H9 (cell line): ENCODE data around the gene ZNF10. TPM values are rescaled to one million over a fixed set of nuclear protein-coding genes. Genes with fewer than 3 reads are reported as not detected.

Experiments
- DNase-seq: peaks from one replicate; pipeline ENCODE4 v3.0.0-alpha.2; 2017
- H2AFZ ChIP-seq: one replicate; pipeline ENCODE4 v1.6.1; 2013; ENCODE audit warnings: mild to moderate bottlenecking, low read length, control low read depth, moderate library complexity
- H2AK5ac ChIP-seq: 2 replicates; pipeline ENCODE4 v1.6.1; 2013; ENCODE audit warnings: low read length, control low read depth, mixed read lengths; ENCODE audit not compliant: insufficient read length
- H2BK120ac ChIP-seq: one replicate; pipeline ENCODE4 v1.6.1; 2013; ENCODE audit warnings: low read depth, mild to moderate bottlenecking, low read length, control low read depth, inconsistent platforms; ENCODE audit not compliant: poor library complexity, severe bottlenecking
- H2BK12ac ChIP-seq: 2 replicates; pipeline ENCODE4 v1.6.1; 2013; ENCODE audit warnings: low read length, control low read depth, mixed read lengths, low read depth; ENCODE audit not compliant: insufficient read length
- H2BK15ac ChIP-seq: 2 replicates; pipeline ENCODE4 v1.6.1; 2013; ENCODE audit warnings: low read depth, low read length, control low read depth
- H2BK20ac ChIP-seq: one replicate; pipeline ENCODE4 v1.6.1; 2013; ENCODE audit warnings: low read depth, mild to moderate bottlenecking, low read length, control low read depth, inconsistent platforms; ENCODE audit not compliant: poor library complexity, severe bottlenecking
- H2BK5ac ChIP-seq: 2 replicates; pipeline ENCODE4 v1.6.1; 2013; ENCODE audit warnings: low read length, control low read depth, mixed read lengths; ENCODE audit not compliant: insufficient read length
- H3K14ac ChIP-seq: 2 replicates; pipeline ENCODE4 v1.6.1; 2013; ENCODE audit warnings: low read length, control low read depth; ENCODE audit not compliant: insufficient read depth
- H3K18ac ChIP-seq: 2 replicates; pipeline ENCODE4 v1.6.1; 2013; ENCODE audit warnings: low read depth, mild to moderate bottlenecking, mixed read lengths, low read length, control low read depth; ENCODE audit not compliant: insufficient read length
- H3K23ac ChIP-seq: 2 replicates; pipeline ENCODE4 v1.6.1; 2013; ENCODE audit warnings: low read length, control low read depth, mixed read lengths, low read depth; ENCODE audit not compliant: insufficient read length
- H3K23me2 ChIP-seq: 2 replicates; pipeline ENCODE4 v1.6.1; 2013; ENCODE audit warnings: low read depth, mild to moderate bottlenecking, mixed read lengths, low read length, control low read depth; ENCODE audit not compliant: insufficient read length, poor library complexity, severe bottlenecking
- H3K27ac ChIP-seq: 2 replicates; pipeline ENCODE4 v1.5.1; 2013; ENCODE audit warnings: low read length, control low read depth, mixed read lengths, low read depth; ENCODE audit not compliant: insufficient read length
- H3K27me3 ChIP-seq: 2 replicates; pipeline ENCODE4 v1.6.1; 2013; ENCODE audit warnings: low read length, control low read depth, inconsistent platforms; ENCODE audit not compliant: insufficient read depth
- H3K4ac ChIP-seq: 2 replicates; pipeline ENCODE4 v1.6.1; 2013; ENCODE audit warnings: low read depth, mild to moderate bottlenecking, control low read depth, inconsistent platforms, low read length, moderate library complexity
- H3K4me1 ChIP-seq: 2 replicates; pipeline ENCODE4 v1.6.1; 2013; ENCODE audit warnings: low read length, control low read depth, inconsistent platforms; ENCODE audit not compliant: insufficient read depth
- H3K4me2 ChIP-seq: 2 replicates; pipeline ENCODE4 v1.6.1; 2013; ENCODE audit warnings: low read length, control low read depth, mixed read lengths; ENCODE audit not compliant: insufficient read length, insufficient read depth
- H3K56ac ChIP-seq: 2 replicates; pipeline ENCODE4 v1.6.1; 2013; ENCODE audit warnings: low read depth, mild to moderate bottlenecking, mixed read lengths, low read length, control low read depth; ENCODE audit not compliant: insufficient read length
- H3K79me1 ChIP-seq: 2 replicates; pipeline ENCODE4 v1.6.1; 2013; ENCODE audit warnings: low read depth, mild to moderate bottlenecking, moderate library complexity, low read length, control low read depth, inconsistent platforms; ENCODE audit not compliant: insufficient read depth, poor library complexity, severe bottlenecking
- H3K79me2 ChIP-seq: 2 replicates; pipeline ENCODE4 v1.6.1; 2013; ENCODE audit warnings: low read length, control low read depth, inconsistent platforms; ENCODE audit not compliant: insufficient read depth
- H3K9ac ChIP-seq: 2 replicates; pipeline ENCODE4 v1.6.1; 2013; ENCODE audit warnings: low read length, control low read depth, mixed read lengths; ENCODE audit not compliant: insufficient read length; ENCODE audit errors: extremely low read depth
- H3K9me3 ChIP-seq: one replicate; pipeline ENCODE4 v1.6.1; 2013; ENCODE audit warnings: low read depth, low read length, inconsistent platforms; ENCODE audit not compliant: control insufficient read depth
- H3T11ph ChIP-seq: one replicate; pipeline ENCODE4 v1.6.1; 2013; ENCODE audit warnings: mild to moderate bottlenecking, low read length, control low read depth, inconsistent platforms
- H4K20me1 ChIP-seq: one replicate; pipeline ENCODE4 v1.6.1; 2013; ENCODE audit not compliant: control insufficient read depth, insufficient read length, insufficient read depth
- H4K5ac ChIP-seq: 2 replicates; pipeline ENCODE4 v1.6.1; 2013; ENCODE audit warnings: low read depth, mild to moderate bottlenecking, mixed read lengths, low read length, control low read depth; ENCODE audit not compliant: insufficient read length
- H4K8ac ChIP-seq: replicated peaks from 2 replicates; pipeline ENCODE4 v1.6.1; 2013; ENCODE audit warnings: low read length, control low read depth, mixed read lengths, low read depth; ENCODE audit not compliant: insufficient read length
- H4K91ac ChIP-seq: 2 replicates; pipeline ENCODE4 v1.6.1; 2013; ENCODE audit warnings: low read depth, mild to moderate bottlenecking, moderate library complexity, mixed read lengths, low read length, control low read depth; ENCODE audit not compliant: insufficient read length
- H3K27ac Mint-ChIP-seq, 3 experiments: 2 replicates in 2 of 3; 3 replicates in 1 of 3; pipeline ENCODE4 v1.8.0; 2020 to 2021; ENCODE audit warnings: mixed read lengths in 3 of 3, mild to moderate bottlenecking in 1 of 3, moderate library complexity in 1 of 3
- H3K27me3 Mint-ChIP-seq: 2 replicates; pipeline ENCODE4 v1.8.0; 2021; ENCODE audit warnings: low read depth, mild to moderate bottlenecking, moderate library complexity, mixed read lengths
- H3K36me3 Mint-ChIP-seq, 3 experiments: 2 replicates in 2 of 3; 3 replicates in 1 of 3; pipeline ENCODE4 v1.8.0; 2020 to 2021; ENCODE audit warnings: low read depth in 3 of 3, mixed read lengths in 3 of 3; ENCODE audit not compliant: insufficient read depth in 1 of 3
- H3K4me1 Mint-ChIP-seq, 2 experiments: 2 replicates each; pipeline ENCODE4 v1.8.0; 2020; ENCODE audit warnings: mixed read lengths in 2 of 2
- H3K4me3 Mint-ChIP-seq, 2 experiments: 2 replicates in 1 of 2; 3 replicates in 1 of 2; pipeline ENCODE4 v1.8.0; 2020 to 2021; ENCODE audit warnings: mild to moderate bottlenecking in 2 of 2, mixed read lengths in 2 of 2, moderate library complexity in 1 of 2
- H3K9me3 Mint-ChIP-seq, 2 experiments: 2 replicates in 1 of 2; 3 replicates in 1 of 2; pipeline ENCODE4 v1.8.0; 2020; ENCODE audit warnings: mild to moderate bottlenecking in 2 of 2, mixed read lengths in 2 of 2, moderate library complexity in 1 of 2
- CTCF ChIP-seq: fragments of 200-600 bp; sonication (generic); conservative IDR thresholded peaks from 3 replicates; pipeline ENCODE4 v1.8.0; 2021; ENCODE audit warnings: antibody characterized with exemption, mild to moderate bottlenecking
- WGBS: extraction: QIAGEN DNeasy Blood & Tissue Kit; methylation state at CpG from one replicate; pipeline ENCODE4 v1.1.7; 2013; ENCODE audit warnings: missing lambda C conversion rate, low lambda C conversion rate, mixed read lengths; ENCODE audit not compliant: insufficient read length; ENCODE audit errors: extremely low coverage; 5-methylcytosine and 5-hydroxymethylcytosine counted together
- total RNA-seq: library from RNA; stranded (reverse); gene quantifications from 2 replicates; pipeline ENCODE4 v1.2.1, GENCODE V29; 2021

Gene ZNF10
- total RNA-seq, 1 experiment from 2014 or later, result 15.3 TPM

GRCh38 chr12:133105620-133106019 lies 24.8 kb upstream of the ZNF10 start:
- Histone ChIP-seq H3K4ac (no peak overlapping the region), H4K5ac (no peak overlapping the region), H4K8ac (no peak overlapping the region), H3K56ac (no peak overlapping the region), H3K27ac (no peak overlapping the region), H3K14ac (no peak overlapping the region), H4K20me1 (no peaks in the 10 kb centered on the region), H3T11ph (no peak overlapping the region), H2BK15ac (no peak overlapping the region), H3K79me2 (no peaks in the 10 kb centered on the region), H3K79me1 (no peaks in the 10 kb centered on the region), H3K27me3 (no peaks in the 10 kb centered on the region), H2BK12ac (no peak overlapping the region), H3K4me1 (no peaks in the 10 kb centered on the region), H2AFZ (no peak overlapping the region), H3K23ac (no peak overlapping the region), H2BK120ac (no peak overlapping the region), H3K23me2 (no peaks in the 10 kb centered on the region), H3K18ac (no peak overlapping the region), H3K9me3 (peaks cover 82% of the 10 kb centered on the region), H2BK20ac (no peak overlapping the region), H2BK5ac (no peak overlapping the region), H2AK5ac (no peak overlapping the region), H3K9ac (no peak overlapping the region), H3K4me2 (no peak overlapping the region), H4K91ac (no peak overlapping the region)
- Mint-ChIP-seq H3K4me1 (no peaks in the 10 kb centered on the region), H3K9me3 (peaks cover 95 to 98% of the 10 kb centered on the region in 2 experiments), H3K27ac (no peak overlapping the region), H3K4me3 (no peak overlapping the region), H3K27me3 (peaks cover 6% of the 10 kb centered on the region; the same call in 1 of the 2 replicates), H3K36me3 (peaks cover 91 to 100% (median 99%) of the 10 kb centered on the region in 3 experiments)
- no peak for TF ChIP-seq CTCF
- DNase-seq, result no peak
- WGBS, result no CpG with 5 or more reads among the region's 3 CpGs
